Stimulated activated memory B cell treated with anti-CD40 and anti-IgM and Interleukin-4, amounts not matched to agents 10 μg/mL and 1 μg/mL and 100 μg/mL, for 72 hours (primary cell): Measurements from ENCODE around the gene SGMS1.
A peak's percentile ranks its signal among the peaks of the same experiment; 100 is the strongest.

ENCODE experiments used
- ATAC-seq: fragments of 150-1000 bp; cut with Tn5 transposase; 2 replicates; pipeline ENCODE4 v1.10.0; 2021
- H3K27ac Mint-ChIP-seq: one replicate; pipeline ENCODE4 v1.8.0; 2022; ENCODE audit warnings: mild to moderate bottlenecking, mixed read lengths
- H3K27me3 Mint-ChIP-seq: one replicate; pipeline ENCODE4 v1.8.0; 2022; ENCODE audit warnings: mixed read lengths
- H3K36me3 Mint-ChIP-seq: one replicate; pipeline ENCODE4 v1.8.0; 2022; ENCODE audit warnings: mixed read lengths
- H3K4me1 Mint-ChIP-seq: one replicate; pipeline ENCODE4 v1.8.0; 2022; ENCODE audit warnings: mixed read lengths
- H3K4me3 Mint-ChIP-seq: one replicate; pipeline ENCODE4 v1.8.0; 2022; ENCODE audit warnings: mild to moderate bottlenecking, moderate library complexity, mixed read lengths
- H3K9me3 Mint-ChIP-seq: one replicate; pipeline ENCODE4 v1.8.0; 2022; ENCODE audit warnings: mixed read lengths

The SGMS1 gene

GRCh38 chr10:50324680-50325393, 298.9 kb downstream of the SGMS1 start:
- H3K27ac Mint-ChIP-seq, result no peak overlapping the region

GRCh38 chr10:50324046-50324445, 299.7 kb downstream of the SGMS1 start:
- H3K27ac Mint-ChIP-seq, result peak overlapping the region; percentile 18
- H3K36me3 Mint-ChIP-seq, result peaks cover 55% of the 10 kb centered on the region
- H3K4me1 Mint-ChIP-seq, result peaks cover 36% of the 10 kb centered on the region
- H3K9me3 Mint-ChIP-seq, result no peaks in the 10 kb centered on the region
- ATAC-seq, result no peak
- H3K4me3 Mint-ChIP-seq, result no peak overlapping the region
- H3K27me3 Mint-ChIP-seq, result no peaks in the 10 kb centered on the region

More at GRCh38 chr10:50324680-50325393, 298.9 kb downstream of the SGMS1 start:
- H3K4me3 Mint-ChIP-seq, result no peak overlapping the region
- H3K36me3 Mint-ChIP-seq, result peaks cover 50% of the 10 kb centered on the region
- no peaks in the 10 kb centered on the region for H3K9me3 Mint-ChIP-seq
- no peak for ATAC-seq
- no peaks in the 10 kb centered on the region for H3K27me3 Mint-ChIP-seq
- H3K4me1 Mint-ChIP-seq, result peaks cover 36% of the 10 kb centered on the region

GRCh38 chr10:50322077-50322476, 301.7 kb downstream of the SGMS1 start:
- Mint-ChIP-seq H3K27ac (no peak overlapping the region), H3K27me3 (no peaks in the 10 kb centered on the region), H3K36me3 (peaks cover 60% of the 10 kb centered on the region), H3K4me3 (no peak overlapping the region), H3K9me3 (no peaks in the 10 kb centered on the region), H3K4me1 (peaks cover 36% of the 10 kb centered on the region)
- ATAC-seq, result no peak

DNA sequence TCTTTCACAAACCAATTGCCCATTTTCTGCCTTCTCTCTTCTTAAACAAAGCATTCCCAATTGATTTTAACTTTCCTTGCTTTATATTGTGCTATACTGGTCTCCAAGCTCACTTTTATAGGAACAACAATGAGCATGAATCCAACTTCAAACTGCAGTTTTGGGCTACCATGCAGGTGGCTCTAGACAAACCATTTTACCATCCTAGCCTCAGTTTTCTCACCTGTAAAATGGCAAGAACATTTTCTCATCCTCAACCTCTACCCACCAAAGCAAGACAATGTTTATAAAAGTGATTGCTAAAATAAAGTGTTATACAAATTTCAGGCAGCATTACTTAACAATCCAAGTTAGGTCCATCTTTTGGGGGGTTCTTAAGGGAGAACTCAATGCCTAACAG, 305.6 kb downstream of the SGMS1 start:
- H3K27ac Mint-ChIP-seq, result no peak overlapping the region
- no peak for ATAC-seq
- H3K36me3 Mint-ChIP-seq, result peaks cover 41% of the 10 kb centered on the region
- peaks cover under 1% of the 10 kb centered on the region for H3K9me3 Mint-ChIP-seq
- peaks cover 25% of the 10 kb centered on the region for H3K4me1 Mint-ChIP-seq
- H3K27me3 Mint-ChIP-seq, result no peaks in the 10 kb centered on the region
- no peak overlapping the region for H3K4me3 Mint-ChIP-seq

GRCh38 chr10:50316695-50317648, 306.8 kb downstream of the SGMS1 start:
- H3K27me3 Mint-ChIP-seq, result no peaks in the 10 kb centered on the region
- peaks cover 50% of the 10 kb centered on the region for H3K36me3 Mint-ChIP-seq
- H3K9me3 Mint-ChIP-seq, result peaks cover 7% of the 10 kb centered on the region
- no peak overlapping the region for H3K27ac Mint-ChIP-seq
- no peak for ATAC-seq
- H3K4me3 Mint-ChIP-seq, result no peak overlapping the region
- peaks cover 21% of the 10 kb centered on the region for H3K4me1 Mint-ChIP-seq

GRCh38 chr10:50316174-50316573, 307.6 kb downstream of the SGMS1 start:
- no peak for ATAC-seq
- H3K4me3 Mint-ChIP-seq, result no peak overlapping the region
- no peak overlapping the region for H3K27ac Mint-ChIP-seq
- H3K4me1 Mint-ChIP-seq, result peaks cover 15% of the 10 kb centered on the region
- H3K9me3 Mint-ChIP-seq, result peaks cover 7% of the 10 kb centered on the region
- peaks cover 45% of the 10 kb centered on the region for H3K36me3 Mint-ChIP-seq
- H3K27me3 Mint-ChIP-seq, result no peaks in the 10 kb centered on the region

GRCh38 chr10:50315424-50315823, 308.3 kb downstream of the SGMS1 start:
- Mint-ChIP-seq H3K9me3 (peaks cover 7% of the 10 kb centered on the region), H3K27me3 (no peaks in the 10 kb centered on the region), H3K36me3 (peaks cover 44% of the 10 kb centered on the region), H3K4me3 (no peak overlapping the region), H3K27ac (no peak overlapping the region), H3K4me1 (peaks cover 14% of the 10 kb centered on the region)
- no peak for ATAC-seq

DNA sequence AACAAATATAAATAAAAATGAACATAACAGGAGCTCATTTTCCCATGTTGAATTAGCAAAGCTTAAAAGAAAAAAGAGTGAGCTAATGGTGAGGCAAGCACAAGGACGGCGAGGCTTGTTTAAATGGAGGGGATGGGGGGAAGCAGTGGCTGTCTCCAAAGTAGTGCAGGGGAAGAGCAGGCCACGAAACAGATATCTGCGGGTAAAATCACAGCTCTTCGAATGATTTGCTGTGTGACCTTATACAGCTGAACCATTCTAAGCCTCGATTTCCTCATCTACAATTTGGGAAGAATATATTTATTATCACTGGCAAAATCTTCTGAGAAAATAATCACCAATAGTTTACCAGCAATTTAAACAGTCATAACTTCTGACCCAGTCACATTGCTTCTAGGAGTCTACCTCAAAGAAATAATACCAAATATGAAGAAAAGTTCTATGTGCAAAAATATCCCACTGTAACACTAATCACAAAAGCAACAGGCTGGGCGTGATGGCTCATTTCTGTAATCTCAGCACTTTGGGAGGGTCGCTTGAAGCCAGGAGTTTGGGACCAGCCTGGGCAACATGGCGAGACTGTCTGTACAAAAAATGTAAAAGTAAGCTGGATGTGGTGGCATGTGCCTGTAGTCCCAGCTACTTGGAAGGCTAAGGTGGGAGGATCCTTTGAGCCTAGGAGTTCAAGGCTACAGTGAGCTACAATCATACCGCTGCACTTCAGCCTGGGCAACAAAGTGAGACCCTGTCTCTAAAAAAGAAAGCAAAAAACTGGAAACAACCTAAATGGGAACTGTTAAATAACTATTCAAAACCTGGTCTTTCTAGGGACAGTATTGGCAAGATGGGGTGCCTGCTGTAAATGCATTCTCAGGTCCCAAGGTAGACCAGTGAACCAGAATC, 309.3 kb downstream of the SGMS1 start:
- H3K9me3 Mint-ChIP-seq, result peaks cover 7% of the 10 kb centered on the region
- no peak overlapping the region for H3K4me3 Mint-ChIP-seq
- no peaks in the 10 kb centered on the region for H3K27me3 Mint-ChIP-seq
- H3K4me1 Mint-ChIP-seq, result peaks cover 14% of the 10 kb centered on the region
- no peak overlapping the region for H3K27ac Mint-ChIP-seq
- H3K36me3 Mint-ChIP-seq, result peaks cover 47% of the 10 kb centered on the region
- no peak for ATAC-seq

DNA sequence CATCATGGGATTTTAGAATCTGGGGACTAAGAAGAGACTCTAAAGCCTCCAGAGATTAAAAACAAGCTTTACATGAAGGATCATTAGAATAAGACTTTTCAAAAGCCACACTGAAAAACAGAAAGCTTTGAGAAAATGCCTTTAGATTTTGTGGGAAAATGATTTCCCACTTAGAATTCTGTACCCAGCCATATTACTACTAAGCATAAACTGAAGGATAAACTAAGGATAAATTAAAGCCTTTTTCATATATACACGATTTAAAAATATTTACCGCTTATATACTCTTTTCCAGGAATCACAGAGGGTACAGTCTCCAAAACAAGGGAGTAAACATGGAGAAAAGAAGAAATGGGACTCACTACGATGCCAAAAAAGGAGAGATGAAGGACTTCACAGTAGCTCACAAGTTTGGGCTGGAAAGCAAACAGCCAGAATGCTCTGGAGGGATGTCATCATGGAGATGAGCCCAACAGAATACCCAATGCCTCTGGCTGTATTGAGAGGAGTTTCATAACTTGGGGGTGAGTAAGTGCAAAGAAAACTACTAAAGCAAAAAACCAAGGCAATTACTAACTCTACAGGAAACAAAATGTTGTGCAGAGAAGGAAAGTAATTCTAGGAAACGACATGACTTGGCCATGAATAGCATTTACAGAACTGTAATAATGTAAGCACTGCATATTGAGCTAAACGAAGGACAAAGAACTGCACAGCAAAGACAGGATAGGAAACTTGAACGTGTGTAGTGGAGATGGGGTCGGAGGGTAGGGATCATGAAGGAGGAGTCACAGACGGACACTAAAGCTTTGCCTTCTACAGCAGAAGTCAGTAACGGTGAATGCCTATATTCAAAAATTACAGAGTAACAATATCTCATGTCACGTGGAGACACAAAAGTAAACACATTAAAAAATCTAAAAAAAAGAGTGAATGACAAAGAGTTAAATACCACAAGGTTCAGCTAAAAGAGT, 311.0 kb downstream of the SGMS1 start:
- no peak for ATAC-seq
- no peaks in the 10 kb centered on the region for H3K27me3 Mint-ChIP-seq
- no peak overlapping the region for H3K4me3 Mint-ChIP-seq
- H3K4me1 Mint-ChIP-seq, result peaks cover 14% of the 10 kb centered on the region
- H3K9me3 Mint-ChIP-seq, result peaks cover 7% of the 10 kb centered on the region
- H3K36me3 Mint-ChIP-seq, result peaks cover 39% of the 10 kb centered on the region
- no peak overlapping the region for H3K27ac Mint-ChIP-seq

- H3K4me1 Mint-ChIP-seq, result peaks cover 3% of the 10 kb centered on the region
- H3K9me3 Mint-ChIP-seq, result peaks cover 7% of the 10 kb centered on the region
- no peak overlapping the region for H3K4me3 Mint-ChIP-seq
- no peak for ATAC-seq
- no peak overlapping the region for H3K27ac Mint-ChIP-seq
- no peaks in the 10 kb centered on the region for H3K27me3 Mint-ChIP-seq
- H3K36me3 Mint-ChIP-seq, result peaks cover 45% of the 10 kb centered on the region
Observed at GRCh38 chr10:50310560-50311174, 313.1 kb downstream of the SGMS1 start.

- H3K4me3 Mint-ChIP-seq, result no peak overlapping the region
- no peak for ATAC-seq
- H3K27me3 Mint-ChIP-seq, result no peaks in the 10 kb centered on the region
- H3K27ac Mint-ChIP-seq, result no peak overlapping the region
- H3K9me3 Mint-ChIP-seq, result peaks cover 7% of the 10 kb centered on the region
- peaks cover 5% of the 10 kb centered on the region for H3K4me1 Mint-ChIP-seq
- peaks cover 42% of the 10 kb centered on the region for H3K36me3 Mint-ChIP-seq
Observed at GRCh38 chr10:50309342-50309741, 314.4 kb downstream of the SGMS1 start.

GRCh38 chr10:50304660-50305059, 319.1 kb downstream of the SGMS1 start:
- Mint-ChIP-seq H3K4me1 (peaks cover 21% of the 10 kb centered on the region), H3K27ac (no peak overlapping the region), H3K9me3 (peaks cover 3% of the 10 kb centered on the region), H3K27me3 (no peaks in the 10 kb centered on the region), H3K36me3 (peaks cover 11% of the 10 kb centered on the region), H3K4me3 (no peak overlapping the region)
- ATAC-seq, result no peak

DNA sequence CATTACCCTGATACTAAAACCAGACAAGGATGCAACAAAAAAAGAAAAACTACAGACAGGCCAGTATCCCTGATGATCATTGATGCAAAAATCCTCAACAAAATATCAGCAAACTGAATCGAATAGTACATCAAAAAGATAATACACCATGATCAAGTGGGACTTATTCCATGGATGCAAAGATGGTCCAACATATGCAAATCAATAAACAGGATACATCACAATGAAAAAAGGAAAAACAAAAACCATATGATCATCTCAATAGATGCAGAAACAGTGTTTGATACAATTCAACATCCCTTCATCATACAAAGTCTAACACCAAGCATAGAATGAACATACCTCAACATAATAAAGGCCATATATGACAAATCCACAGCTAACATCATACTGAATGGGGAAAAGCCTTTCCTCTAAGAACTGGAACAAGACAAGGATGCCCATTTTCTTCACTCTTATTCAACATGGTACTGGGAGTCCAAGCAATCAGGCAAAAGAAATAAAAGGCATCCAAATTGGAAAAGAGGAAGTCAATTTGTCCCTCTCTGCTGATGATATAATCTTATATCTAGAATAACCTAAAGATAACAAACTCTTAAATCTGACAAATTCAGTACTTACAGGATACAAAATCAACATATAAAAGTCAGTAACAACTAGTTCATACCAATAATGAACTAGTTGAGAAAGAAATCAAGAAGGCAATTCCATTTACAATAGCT, 323.6 kb downstream of the SGMS1 start:
- Mint-ChIP-seq H3K4me3 (no peak overlapping the region), H3K27me3 (no peaks in the 10 kb centered on the region), H3K4me1 (peaks cover 21% of the 10 kb centered on the region), H3K36me3 (peaks cover 6% of the 10 kb centered on the region), H3K9me3 (peaks cover 7% of the 10 kb centered on the region), H3K27ac (no peak overlapping the region)
- ATAC-seq, result no peak
